NB4 (cell line): Measurements from ENCODE around the gene SOCS6.

Source experiments
- DNase-seq: peaks from one replicate; pipeline ENCODE4 v3.0.0; 2010; ENCODE audit warnings: low read depth
- H3K4me3 ChIP-seq: one replicate; pipeline ENCODE4 v1.5.1; 2011; ENCODE audit warnings: mild to moderate bottlenecking, low read depth, low read length, moderate library complexity
- CTCF ChIP-seq: IDR thresholded peaks from one replicate; pipeline ENCODE4 v1.5.1; 2012; ENCODE audit warnings: low read depth, low read length
- MAX ChIP-seq: IDR thresholded peaks from 2 replicates; pipeline ENCODE4 v1.6.1; 2011; ENCODE audit warnings: low read depth, low read length
- MYC ChIP-seq: IDR thresholded peaks from 2 replicates; pipeline ENCODE4 v1.6.1; 2011; ENCODE audit warnings: low read depth, low read length
- POLR2A ChIP-seq: IDR thresholded peaks from 2 replicates; pipeline ENCODE4 v1.6.1; 2011; ENCODE audit warnings: mild to moderate bottlenecking; ENCODE audit not compliant: insufficient read length; ENCODE audit errors: extremely low read depth

The SOCS6 gene

GRCh38 chr18:70322385-70322784, 33.5 kb downstream of the SOCS6 start:
- TF ChIP-seq MYC = no peak
- no peak for TF ChIP-seq POLR2A
- no peak for TF ChIP-seq CTCF
- TF ChIP-seq MAX = no peak
- DNase-seq = no peak
- no peak overlapping the region for H3K4me3 ChIP-seq

GRCh38 chr18:70322928-70323327, 34.1 kb downstream of the SOCS6 start:
- no peak for DNase-seq
- no peak for TF ChIP-seq MAX
- TF ChIP-seq POLR2A = no peak
- no peak for TF ChIP-seq MYC
- no peak for TF ChIP-seq CTCF
- H3K4me3 ChIP-seq = no peak overlapping the region

GRCh38 chr18:70324897-70325296, 36.1 kb downstream of the SOCS6 start:
- no peak overlapping the region for H3K4me3 ChIP-seq
- TF ChIP-seq POLR2A (no peak), MAX (no peak), CTCF (no peak), MYC (no peak)

GRCh38 chr18:70326255-70326654, 37.4 kb downstream of the SOCS6 start:
- H3K4me3 ChIP-seq = no peak overlapping the region
- no peak for TF ChIP-seq MYC
- no peak for TF ChIP-seq CTCF
- no peak for TF ChIP-seq MAX
- TF ChIP-seq POLR2A = no peak
- DNase-seq = no peak

More at GRCh38 chr18:70324897-70325296, 36.1 kb downstream of the SOCS6 start:
- DNase-seq = no peak

- no peak overlapping the region for H3K4me3 ChIP-seq
- no peak for TF ChIP-seq POLR2A
- TF ChIP-seq MYC = no peak
- no peak for TF ChIP-seq CTCF
- no peak for TF ChIP-seq MAX
- no peak for DNase-seq
Observed at GRCh38 chr18:70328169-70328568, 39.3 kb downstream of the SOCS6 start.

- no peak overlapping the region for H3K4me3 ChIP-seq
- DNase-seq = no peak
- TF ChIP-seq MAX = no peak
- no peak for TF ChIP-seq MYC
- TF ChIP-seq CTCF = no peak
- TF ChIP-seq POLR2A = no peak
Observed at GRCh38 chr18:70329071-70329470, 40.2 kb downstream of the SOCS6 start.
